Lower lobe of right lung (tissue), 2 donors: ENCODE measurements around the gene CCDC57. TPM values are rescaled to one million over a fixed set of nuclear protein-coding genes. Genes with fewer than 3 reads are reported as not detected.
A peak's percentile ranks its signal among the peaks of the same experiment; 100 is the strongest.

Source experiments
- ATAC-seq, 2 donors: fragments of 200-7000 bp; cut with Tn5 transposase; one replicate each; pipeline ENCODE4 v1.9.1; 2020 to 2022; ENCODE audit warnings: mild to moderate bottlenecking in 2 of 2, moderate library complexity in 2 of 2
- DNase-seq: peaks from one replicate; pipeline ENCODE4 v3.0.0-alpha.2; 2020
- H3K27ac ChIP-seq: fragments of 200-600 bp; one replicate; pipeline ENCODE4 v1.8.0; 2022
- H3K27me3 ChIP-seq: fragments of 200-600 bp; one replicate; pipeline ENCODE4 v1.8.0; 2022; ENCODE audit warnings: low read depth
- H3K36me3 ChIP-seq: fragments of 200-600 bp; one replicate; pipeline ENCODE4 v1.8.0; 2022; ENCODE audit warnings: mild to moderate bottlenecking
- H3K4me1 ChIP-seq: fragments of 200-600 bp; one replicate; pipeline ENCODE4 v1.8.0; 2022
- H3K4me3 ChIP-seq: fragments of 200-600 bp; one replicate; pipeline ENCODE4 v1.8.0; 2022; ENCODE audit warnings: mild to moderate bottlenecking
- H3K9me3 ChIP-seq: fragments of 200-600 bp; one replicate; pipeline ENCODE4 v1.8.0; 2022
- CTCF ChIP-seq: fragments of 200-600 bp; IDR thresholded peaks from one replicate; pipeline ENCODE4 v1.8.0; 2022; ENCODE audit warnings: antibody characterized with exemption, mild to moderate bottlenecking
- intact Hi-C: fragments of 100-400 bp; cut with DNase I; formaldehyde crosslinking; loops from one replicate; pipeline ENCODE4 v1.11.0; 2022
- total RNA-seq: library from RNA; stranded (reverse); fragmentation: NEBNext Ultra II Directional; extraction: Animal tissue kit (Norgen Biotek cat#: 25700); gene quantifications from one replicate; pipeline ENCODE4 v1.2.1, GENCODE V29; 2021
- donor health status: DM: no; HTN: yes; CAD: no; lungs with severe emphysema.

Gene CCDC57
- total RNA-seq, 1 donor from 2014 or later = 63.4 TPM

GRCh38 chr17:82242977-82243647 is 30.5 kb upstream of the CCDC57 start:
- peak overlapping the region; percentile 82 for H3K27ac ChIP-seq
- no peaks in the 10 kb centered on the region for H3K27me3 ChIP-seq
- H3K4me3 ChIP-seq = peak overlapping the region; percentile 6
- no peak for TF ChIP-seq CTCF
- H3K36me3 ChIP-seq = peaks cover 73% of the 10 kb centered on the region
- peaks cover 76% of the 10 kb centered on the region for H3K4me1 ChIP-seq
- DNase-seq = peak; percentile 86
- intact Hi-C loops = no loop called here
- H3K9me3 ChIP-seq = no peaks in the 10 kb centered on the region
- ATAC-seq = peak; percentile 42 to 47

GRCh38 chr17:82242698-82242976 is 30.0 kb upstream of the CCDC57 start:
- ATAC-seq (no peak), DNase-seq (peak; percentile 60)
- Histone ChIP-seq H3K4me1 (peaks cover 78% of the 10 kb centered on the region), H3K27ac (peak overlapping the region; percentile 82), H3K9me3 (no peaks in the 10 kb centered on the region), H3K4me3 (peak overlapping the region; percentile 6), H3K27me3 (no peaks in the 10 kb centered on the region), H3K36me3 (peaks cover 73% of the 10 kb centered on the region)
- intact Hi-C loops = no loop called here
- TF ChIP-seq CTCF = no peak

- no peak for TF ChIP-seq CTCF
- peak overlapping the region; percentile 82 for H3K27ac ChIP-seq
- peaks cover 78% of the 10 kb centered on the region for H3K4me1 ChIP-seq
- peaks cover 73% of the 10 kb centered on the region for H3K36me3 ChIP-seq
- H3K9me3 ChIP-seq = no peaks in the 10 kb centered on the region
- H3K27me3 ChIP-seq = no peaks in the 10 kb centered on the region
- intact Hi-C loops = no loop called here
- peak overlapping the region; percentile 6 for H3K4me3 ChIP-seq
- no peak for DNase-seq
- peak; percentile 50 to 53 for ATAC-seq
These were observed 29.5 kb upstream of the CCDC57 start for GRCh38 chr17:82241926-82242697.

GRCh38 chr17:82241183-82241925 is 28.7 kb upstream of the CCDC57 start:
- H3K27me3 ChIP-seq = no peaks in the 10 kb centered on the region
- peaks cover 73% of the 10 kb centered on the region for H3K36me3 ChIP-seq
- intact Hi-C loops = no loop called here
- TF ChIP-seq CTCF = no peak
- ATAC-seq = peak; percentile 33 to 63
- peak overlapping the region; percentile 19 for H3K4me3 ChIP-seq
- peaks cover 76% of the 10 kb centered on the region for H3K4me1 ChIP-seq
- no peaks in the 10 kb centered on the region for H3K9me3 ChIP-seq
- DNase-seq = peak; percentile 91
- H3K27ac ChIP-seq = peak overlapping the region; percentile 82

- ATAC-seq (no peak), DNase-seq (peak; percentile 46)
- H3K9me3 ChIP-seq = no peaks in the 10 kb centered on the region
- no peaks in the 10 kb centered on the region for H3K27me3 ChIP-seq
- H3K4me3 ChIP-seq = no peak overlapping the region
- peak overlapping the region; percentile 82 for H3K27ac ChIP-seq
- peaks cover 70% of the 10 kb centered on the region for H3K36me3 ChIP-seq
- intact Hi-C loops = no loop called here
- peaks cover 80% of the 10 kb centered on the region for H3K4me1 ChIP-seq
- TF ChIP-seq CTCF = no peak
These were observed 28.0 kb upstream of the CCDC57 start for GRCh38 chr17:82240506-82241182.
